MG63 (cell line): ENCODE results near the gene MEF2A. TPM values are rescaled to one million over a fixed set of nuclear protein-coding genes. Genes with fewer than 3 reads are reported as not detected.
"Not testable (repeated sequence)": the region's sequence is repeated elsewhere in the genome, so short reads cannot be mapped to it uniquely, and the experiment has no call there.

Source experiments
- DNase-seq: peaks from one replicate; pipeline ENCODE4 v3.0.0-alpha.2; 2020
- H3K27me3 ChIP-seq: fragments of 250-450 bp; sonication (Bioruptor Pico); 2 replicates; pipeline ENCODE4 v1.5.1; 2020; ENCODE audit warnings: mild to moderate bottlenecking, moderate library complexity
- H3K36me3 ChIP-seq: fragments of 250-450 bp; sonication (Bioruptor Pico); 2 replicates; pipeline ENCODE4 v1.5.1; 2020; ENCODE audit warnings: mild to moderate bottlenecking, moderate library complexity
- H3K4me3 ChIP-seq: fragments of 250-450 bp; sonication (Bioruptor Pico); 2 replicates; pipeline ENCODE4 v1.5.1; 2020; ENCODE audit warnings: mild to moderate bottlenecking, moderate library complexity
- H3K9me3 ChIP-seq: fragments of 250-450 bp; sonication (Bioruptor Pico); 2 replicates; pipeline ENCODE4 v1.5.1; 2020; ENCODE audit warnings: mild to moderate bottlenecking, moderate library complexity
- total RNA-seq: library from RNA; depleted of rRNA; stranded (reverse); fragments of >200 nt; shearing (Covaris generic); gene quantifications from 2 replicates; pipeline ENCODE4 v1.2.3, GENCODE V29; 2014; ENCODE audit warnings: low replicate concordance

Gene MEF2A
- total RNA-seq, 1 experiment from 2014 or later, result 29.1 TPM

- Histone ChIP-seq H3K36me3 (peaks cover 65% of the 10 kb centered on the region), H3K27me3 (no peaks in the 10 kb centered on the region), H3K4me3 (no peak overlapping the region), H3K9me3 (no peaks in the 10 kb centered on the region)
- no peak for DNase-seq
Measured at GRCh38 chr15:99656205-99656604, 90.4 kb downstream of the MEF2A start.

- H3K27me3 ChIP-seq, result no peaks in the 10 kb centered on the region
Measured at GRCh38 chr15:99657996-99658395, 92.2 kb downstream of the MEF2A start.

GRCh38 chr15:99662903-99663302, 97.1 kb downstream of the MEF2A start:
- no peaks in the 10 kb centered on the region for H3K27me3 ChIP-seq
- DNase-seq, result no peak
- H3K4me3 ChIP-seq, result no peak overlapping the region
- peaks cover 59% of the 10 kb centered on the region for H3K36me3 ChIP-seq
- no peaks in the 10 kb centered on the region for H3K9me3 ChIP-seq

More at GRCh38 chr15:99657996-99658395, 92.2 kb downstream of the MEF2A start:
- H3K9me3 ChIP-seq, result no peaks in the 10 kb centered on the region
- peaks cover 51% of the 10 kb centered on the region for H3K36me3 ChIP-seq
- no peak overlapping the region for H3K4me3 ChIP-seq
- no peak for DNase-seq

- H3K27me3 ChIP-seq, H3K9me3 ChIP-seq, H3K4me3 ChIP-seq, DNase-seq: not testable (repeated sequence)
- H3K36me3 ChIP-seq, result peaks cover 45% of the 10 kb centered on the region
Measured at GRCh38 chr15:99666073-99666472, 100.3 kb downstream of the MEF2A start.

GRCh38 chr15:99668533-99669182, 102.9 kb downstream of the MEF2A start:
- DNase-seq, result no peak
- Histone ChIP-seq H3K9me3 (no peaks in the 10 kb centered on the region), H3K4me3 (no peak overlapping the region), H3K27me3 (no peaks in the 10 kb centered on the region), H3K36me3 (peaks cover 58% of the 10 kb centered on the region)

- Histone ChIP-seq H3K4me3 (no peak overlapping the region), H3K27me3 (no peaks in the 10 kb centered on the region), H3K36me3 (peaks cover 58% of the 10 kb centered on the region), H3K9me3 (no peaks in the 10 kb centered on the region)
- no peak for DNase-seq
Measured at GRCh38 chr15:99669250-99669649, 103.5 kb downstream of the MEF2A start.

GRCh38 chr15:99671926-99672635, 106.3 kb downstream of the MEF2A start:
- H3K9me3 ChIP-seq, result no peaks in the 10 kb centered on the region
- H3K36me3 ChIP-seq, result peaks cover 56% of the 10 kb centered on the region
- no peak overlapping the region for H3K4me3 ChIP-seq
- DNase-seq, result no peak
- no peaks in the 10 kb centered on the region for H3K27me3 ChIP-seq

GRCh38 chr15:99673111-99673510, 107.3 kb downstream of the MEF2A start:
- Histone ChIP-seq H3K4me3 (no peak overlapping the region), H3K27me3 (no peaks in the 10 kb centered on the region), H3K36me3 (peaks cover 56% of the 10 kb centered on the region), H3K9me3 (no peaks in the 10 kb centered on the region)
- no peak for DNase-seq

- H3K36me3 ChIP-seq, result peaks cover 63% of the 10 kb centered on the region
- no peak for DNase-seq
- H3K27me3 ChIP-seq, result no peaks in the 10 kb centered on the region
- H3K4me3 ChIP-seq, result no peak overlapping the region
- no peaks in the 10 kb centered on the region for H3K9me3 ChIP-seq
Measured at GRCh38 chr15:99674279-99674678, 108.5 kb downstream of the MEF2A start.

- no peaks in the 10 kb centered on the region for H3K9me3 ChIP-seq
- H3K27me3 ChIP-seq, result no peaks in the 10 kb centered on the region
- no peak overlapping the region for H3K4me3 ChIP-seq
- H3K36me3 ChIP-seq, result peaks cover 78% of the 10 kb centered on the region
- DNase-seq, result no peak
Measured at GRCh38 chr15:99677540-99678134, 111.9 kb downstream of the MEF2A start.

- DNase-seq, result no peak
- Histone ChIP-seq H3K4me3 (no peak overlapping the region), H3K36me3 (peaks cover 84% of the 10 kb centered on the region), H3K9me3 (peaks cover 3% of the 10 kb centered on the region), H3K27me3 (no peaks in the 10 kb centered on the region)
Measured at GRCh38 chr15:99680276-99680675, 114.5 kb downstream of the MEF2A start.

- H3K4me3 ChIP-seq, result no peak overlapping the region
- H3K27me3 ChIP-seq, result no peaks in the 10 kb centered on the region
- DNase-seq, result no peak
- H3K36me3 ChIP-seq, result peaks cover 91% of the 10 kb centered on the region
- H3K9me3 ChIP-seq, result peaks cover 13% of the 10 kb centered on the region
Measured at GRCh38 chr15:99681990-99682389, 116.2 kb downstream of the MEF2A start.

GRCh38 chr15:99682455-99682854, 116.7 kb downstream of the MEF2A start:
- no peak for DNase-seq
- Histone ChIP-seq H3K27me3 (no peaks in the 10 kb centered on the region), H3K4me3 (no peak overlapping the region), H3K9me3 (peaks cover 13% of the 10 kb centered on the region), H3K36me3 (peaks cover 93% of the 10 kb centered on the region)

GRCh38 chr15:99683000-99683670, 117.4 kb downstream of the MEF2A start:
- no peak for DNase-seq
- peaks cover 13% of the 10 kb centered on the region for H3K9me3 ChIP-seq
- H3K27me3 ChIP-seq, result no peaks in the 10 kb centered on the region
- H3K36me3 ChIP-seq, result peaks cover 93% of the 10 kb centered on the region
- no peak overlapping the region for H3K4me3 ChIP-seq

- peaks cover 93% of the 10 kb centered on the region for H3K36me3 ChIP-seq
- no peak for DNase-seq
Measured at GRCh38 chr15:99686290-99686689, 120.5 kb downstream of the MEF2A start.

GRCh38 chr15:99692825-99693224, 127.0 kb downstream of the MEF2A start:
- no peak for DNase-seq
- peaks cover 93% of the 10 kb centered on the region for H3K36me3 ChIP-seq
- no peak overlapping the region for H3K4me3 ChIP-seq
- no peaks in the 10 kb centered on the region for H3K9me3 ChIP-seq
- H3K27me3 ChIP-seq, result no peaks in the 10 kb centered on the region

More at GRCh38 chr15:99686290-99686689, 120.5 kb downstream of the MEF2A start:
- Histone ChIP-seq H3K4me3 (no peak overlapping the region), H3K9me3 (peaks cover 13% of the 10 kb centered on the region), H3K27me3 (no peaks in the 10 kb centered on the region)

GRCh38 chr15:99696096-99696495, 130.3 kb downstream of the MEF2A start:
- no peak for DNase-seq
- no peak overlapping the region for H3K4me3 ChIP-seq
- H3K27me3 ChIP-seq, result no peaks in the 10 kb centered on the region
- H3K9me3 ChIP-seq, result no peaks in the 10 kb centered on the region
- H3K36me3 ChIP-seq, result peaks cover 77% of the 10 kb centered on the region
